ENCODE measurements around the gene CFAP45. TPM values are rescaled to one million over a fixed set of nuclear protein-coding genes. Genes with fewer than 3 reads are reported as not detected.

CFAP45 gene
- total and polyA plus RNA-seq, 2 donors (not counting 1 experiment from before 2014, with no cell fraction given): 1.3 to 2.4 TPM

DNA sequence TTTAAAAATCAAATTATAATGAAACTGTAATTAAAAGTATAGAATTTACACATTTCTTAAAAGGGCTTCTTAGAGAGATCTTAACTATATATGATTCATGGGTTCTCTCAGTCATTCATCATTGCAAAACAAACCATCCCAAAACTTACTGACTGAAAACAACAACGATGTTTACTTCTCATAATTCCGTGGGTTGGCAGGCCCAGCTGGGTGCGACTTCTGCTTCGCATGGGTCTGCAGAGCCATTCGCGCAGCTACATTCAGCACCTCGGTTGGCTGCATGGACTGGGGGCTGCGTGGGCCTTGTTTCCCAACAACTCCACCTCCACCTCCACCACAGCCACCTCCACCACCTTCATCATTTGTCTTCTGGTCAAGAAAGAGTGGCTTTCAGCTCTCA, 69.2 kb downstream of the CFAP45 start:
- H3K4me2 ChIP-seq (replicated peaks; ENCODE audit: low read depth, low read length, poor library complexity, severe bottlenecking): no peak overlapping the region
- H3K9ac ChIP-seq (ENCODE audit: low read length): no peak overlapping the region
- H3K27me3 ChIP-seq (replicated peaks in 1 of 4; ENCODE audit: control extremely low read depth in 1 of 4, control insufficient read depth in 3 of 4, insufficient read depth in 4 of 4, low read length in 3 of 4): peaks cover 0 to 8% (median 4%) of the 10 kb centered on the region in 4 experiments
- no peak overlapping the region for H3K27ac Mint-ChIP-seq
- no peaks in the 10 kb centered on the region for H3K9me3 Mint-ChIP-seq (ENCODE audit: insufficient read depth)
- H3K4me1 ChIP-seq (ENCODE audit: control insufficient read depth in 2 of 2, insufficient read depth in 2 of 2, low read length in 2 of 2): peaks cover 6 to 25% of the 10 kb centered on the region in 2 donors
- no peak overlapping the region for H3K4me3 Mint-ChIP-seq
- no peaks in the 10 kb centered on the region for H3K27me3 Mint-ChIP-seq
- no peak for TF ChIP-seq EZH2 (IDR thresholded peaks at IDR 0.05; ENCODE audit: borderline replicate concordance, insufficient read depth, low read depth, low read length, poor library complexity, severe bottlenecking)
- TF ChIP-seq, protein P1, sequence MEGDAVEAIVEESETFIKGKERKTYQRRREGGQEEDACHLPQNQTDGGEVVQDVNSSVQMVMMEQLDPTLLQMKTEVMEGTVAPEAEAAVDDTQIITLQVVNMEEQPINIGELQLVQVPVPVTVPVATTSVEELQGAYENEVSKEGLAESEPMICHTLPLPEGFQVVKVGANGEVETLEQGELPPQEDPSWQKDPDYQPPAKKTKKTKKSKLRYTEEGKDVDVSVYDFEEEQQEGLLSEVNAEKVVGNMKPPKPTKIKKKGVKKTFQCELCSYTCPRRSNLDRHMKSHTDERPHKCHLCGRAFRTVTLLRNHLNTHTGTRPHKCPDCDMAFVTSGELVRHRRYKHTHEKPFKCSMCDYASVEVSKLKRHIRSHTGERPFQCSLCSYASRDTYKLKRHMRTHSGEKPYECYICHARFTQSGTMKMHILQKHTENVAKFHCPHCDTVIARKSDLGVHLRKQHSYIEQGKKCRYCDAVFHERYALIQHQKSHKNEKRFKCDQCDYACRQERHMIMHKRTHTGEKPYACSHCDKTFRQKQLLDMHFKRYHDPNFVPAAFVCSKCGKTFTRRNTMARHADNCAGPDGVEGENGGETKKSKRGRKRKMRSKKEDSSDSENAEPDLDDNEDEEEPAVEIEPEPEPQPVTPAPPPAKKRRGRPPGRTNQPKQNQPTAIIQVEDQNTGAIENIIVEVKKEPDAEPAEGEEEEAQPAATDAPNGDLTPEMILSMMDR (IDR thresholded peaks at IDR 0.05): no peak
- CTCF ChIA-PET: interaction anchor here (1.6 to 3.6 kb wide), 4 partner anchors 10 to 176 kb away, joined by 5 to 16 read pairs (median 6); no protein-coding TSS in a partner anchor
- H3K36me3 ChIP-seq (replicated peaks in 1 of 2; ENCODE audit: control extremely low read depth in 1 of 2, control insufficient read depth in 1 of 2, extremely low read depth in 1 of 2, insufficient read depth in 2 of 2, low read length in 1 of 2): no peaks in the 10 kb centered on the region
- no peaks in the 10 kb centered on the region for H3K79me2 ChIP-seq (ENCODE audit: control insufficient read depth, insufficient read depth, low read length)
- intact Hi-C loops (cut with micrococcal nuclease): no loop called here
- no peak overlapping the region for H3K4me3 ChIP-seq (ENCODE audit: control extremely low read depth in 1 of 5, extremely low read depth in 1 of 5, insufficient read depth in 1 of 5, low read depth in 2 of 5, low read length in 4 of 5)
- WGBS (ENCODE audit: insufficient coverage): 94% methylated on average over 8 of the region's 8 CpGs
- no peak for ATAC-seq (ENCODE audit: low read depth)
- H4K20me1 ChIP-seq (ENCODE audit: control insufficient read depth, insufficient read depth, low read length, poor library complexity, severe bottlenecking): no peaks in the 10 kb centered on the region
- peaks cover 0 to 6% (median 0%) of the 10 kb centered on the region in 3 donors for H3K9me3 ChIP-seq (ENCODE audit: control extremely low read depth in 1 of 3, control insufficient read depth in 2 of 3, insufficient read depth in 1 of 3, low read length in 2 of 3)
- no peak for DNase-seq
- peaks cover 18% of the 10 kb centered on the region for H3K4me1 Mint-ChIP-seq
- POLR2A ChIA-PET: no interaction called here
- no peak overlapping the region for H2AFZ ChIP-seq (ENCODE audit: insufficient read depth, low read depth, low read length, poor library complexity, severe bottlenecking)
- no peak overlapping the region for H3K27ac ChIP-seq (ENCODE audit: low read length in 2 of 2)

DNA sequence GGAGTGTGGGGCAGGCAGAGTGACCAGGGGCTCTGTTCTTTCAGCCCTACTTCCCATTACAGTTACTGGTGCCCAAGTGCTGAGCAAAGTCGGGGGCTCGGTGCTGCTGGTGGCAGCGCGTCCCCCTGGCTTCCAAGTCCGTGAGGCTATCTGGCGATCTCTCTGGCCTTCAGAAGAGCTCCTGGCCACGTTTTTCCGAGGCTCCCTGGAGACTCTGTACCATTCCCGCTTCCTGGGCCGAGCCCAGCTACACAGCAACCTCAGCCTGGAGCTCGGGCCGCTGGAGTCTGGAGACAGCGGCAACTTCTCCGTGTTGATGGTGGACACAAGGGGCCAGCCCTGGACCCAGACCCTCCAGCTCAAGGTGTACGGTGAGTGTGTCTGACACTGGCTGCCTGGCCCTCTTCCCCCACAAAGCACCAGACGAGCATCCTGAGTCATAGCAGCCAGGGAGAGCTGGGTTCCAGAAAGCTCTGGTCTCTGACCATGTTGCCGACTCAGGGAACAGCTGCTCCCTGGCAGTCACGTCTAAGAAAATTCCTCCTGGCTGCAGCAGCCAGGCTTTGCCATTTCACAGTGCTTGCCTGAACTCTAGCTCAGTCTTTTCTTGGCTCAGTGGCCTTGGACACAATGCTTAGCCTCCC, 70.0 kb downstream of the CFAP45 start:
- Mint-ChIP-seq H3K4me1 (peaks cover 18% of the 10 kb centered on the region), H3K9me3 (ENCODE audit: insufficient read depth) (no peaks in the 10 kb centered on the region), H3K27me3 (peaks cover 6% of the 10 kb centered on the region), H3K27ac (no peak overlapping the region), H3K4me3 (no peak overlapping the region)
- H3K4me3 ChIP-seq (ENCODE audit: control extremely low read depth in 1 of 5, extremely low read depth in 1 of 5, insufficient read depth in 1 of 5, low read depth in 2 of 5, low read length in 4 of 5): no peak overlapping the region
- H3K4me2 ChIP-seq (replicated peaks; ENCODE audit: low read depth, low read length, poor library complexity, severe bottlenecking): no peak overlapping the region
- ChIA-PET POLR2A (no interaction called here), CTCF (interaction anchor here (0.7 to 1.7 kb wide), 5 partner anchors 11 to 176 kb away, joined by 3 to 5 read pairs (median 3); no protein-coding TSS in a partner anchor)
- peaks cover 0 to 8% (median 4%) of the 10 kb centered on the region in 4 experiments for H3K27me3 ChIP-seq (replicated peaks in 1 of 4; ENCODE audit: control extremely low read depth in 1 of 4, control insufficient read depth in 3 of 4, insufficient read depth in 4 of 4, low read length in 3 of 4)
- no peak overlapping the region for H3K27ac ChIP-seq (ENCODE audit: low read length in 2 of 2)
- H3K9ac ChIP-seq (ENCODE audit: low read length): no peak overlapping the region
- ATAC-seq (ENCODE audit: low read depth): no peak
- TF ChIP-seq, protein P1 (IDR thresholded peaks at IDR 0.05): no peak
- no peak for TF ChIP-seq EZH2 (IDR thresholded peaks at IDR 0.05; ENCODE audit: borderline replicate concordance, insufficient read depth, low read depth, low read length, poor library complexity, severe bottlenecking)
- H3K79me2 ChIP-seq (ENCODE audit: control insufficient read depth, insufficient read depth, low read length): no peaks in the 10 kb centered on the region
- no peaks in the 10 kb centered on the region for H4K20me1 ChIP-seq (ENCODE audit: control insufficient read depth, insufficient read depth, low read length, poor library complexity, severe bottlenecking)
- no peaks in the 10 kb centered on the region for H3K36me3 ChIP-seq (replicated peaks in 1 of 2; ENCODE audit: control extremely low read depth in 1 of 2, control insufficient read depth in 1 of 2, extremely low read depth in 1 of 2, insufficient read depth in 2 of 2, low read length in 1 of 2)
- intact Hi-C loops (cut with micrococcal nuclease): no loop called here
- 96% methylated on average over 18 of the region's 18 CpGs for WGBS (ENCODE audit: insufficient coverage)
- peaks cover 6 to 25% of the 10 kb centered on the region in 2 donors for H3K4me1 ChIP-seq (ENCODE audit: control insufficient read depth in 2 of 2, insufficient read depth in 2 of 2, low read length in 2 of 2)
- H3K9me3 ChIP-seq (ENCODE audit: control extremely low read depth in 1 of 3, control insufficient read depth in 2 of 3, insufficient read depth in 1 of 3, low read length in 2 of 3): peaks cover 0 to 6% (median 0%) of the 10 kb centered on the region in 3 donors
- no peak for DNase-seq
- H2AFZ ChIP-seq (ENCODE audit: insufficient read depth, low read depth, low read length, poor library complexity, severe bottlenecking): no peak overlapping the region
